Muscle layer of colon (tissue), 2 donors: Measurements from ENCODE around the gene RALGPS2.

Source experiments
- H3K27ac ChIP-seq: one replicate; pipeline ENCODE4 v1.7.0; 2013; ENCODE audit warnings: low read depth, mild to moderate bottlenecking, low read length, moderate library complexity
- H3K27me3 ChIP-seq, 2 donors: one replicate each; pipeline ENCODE4 v1.7.0; 2013; ENCODE audit warnings: low read length in 2 of 2, mild to moderate bottlenecking in 2 of 2; ENCODE audit not compliant: insufficient read depth in 2 of 2, control insufficient read depth in 1 of 2
- H3K36me3 ChIP-seq: one replicate; pipeline ENCODE4 v1.7.0; 2013; ENCODE audit warnings: mild to moderate bottlenecking, low read length; ENCODE audit not compliant: insufficient read depth
- H3K4me1 ChIP-seq: one replicate; pipeline ENCODE4 v1.7.0; 2013; ENCODE audit warnings: mild to moderate bottlenecking, low read length; ENCODE audit not compliant: insufficient read depth
- H3K4me3 ChIP-seq, 2 donors: one replicate each; pipeline ENCODE4 v1.7.0; 2013; ENCODE audit warnings: low read length in 2 of 2, low read depth in 1 of 2, mild to moderate bottlenecking in 1 of 2, moderate library complexity in 1 of 2
- H3K9ac ChIP-seq: one replicate; pipeline ENCODE4 v1.7.0; 2013; ENCODE audit warnings: low read length
- H3K9me3 ChIP-seq: one replicate; pipeline ENCODE4 v1.7.0; 2013; ENCODE audit warnings: mild to moderate bottlenecking, low read length
- donor health status: abdominal sarcoma.
- donor health status: Adenocarcinoma of cecum.

Gene RALGPS2

DNA sequence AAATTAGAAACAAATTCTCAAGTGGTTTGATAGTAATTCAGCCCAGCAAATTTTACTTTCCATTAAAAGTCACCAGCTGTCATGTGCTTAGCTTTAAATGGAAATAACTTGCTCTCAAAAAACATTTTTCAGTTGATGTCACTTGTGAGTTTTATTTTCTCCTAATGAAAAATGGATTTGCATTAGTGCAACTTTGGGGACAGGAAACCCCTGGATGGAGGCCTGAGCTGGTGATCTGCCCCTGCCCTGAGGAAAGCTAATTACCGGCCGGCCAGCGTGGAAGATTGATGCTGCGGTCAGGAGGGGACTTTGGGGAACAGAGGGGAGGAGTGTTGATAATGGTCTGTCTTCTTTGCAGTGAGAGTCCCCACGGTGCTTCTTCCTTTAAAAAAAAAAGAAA lies 212.7 kb downstream of the RALGPS2 start:
- H3K27me3 ChIP-seq, result no peaks in the 10 kb centered on the region
- no peaks in the 10 kb centered on the region for H3K36me3 ChIP-seq
- peaks cover 75% of the 10 kb centered on the region for H3K4me1 ChIP-seq
- peak overlapping the region; percentile 92 for H3K27ac ChIP-seq
- H3K9ac ChIP-seq, result no peak overlapping the region
- H3K4me3 ChIP-seq, result no peak overlapping the region
- no peaks in the 10 kb centered on the region for H3K9me3 ChIP-seq

DNA sequence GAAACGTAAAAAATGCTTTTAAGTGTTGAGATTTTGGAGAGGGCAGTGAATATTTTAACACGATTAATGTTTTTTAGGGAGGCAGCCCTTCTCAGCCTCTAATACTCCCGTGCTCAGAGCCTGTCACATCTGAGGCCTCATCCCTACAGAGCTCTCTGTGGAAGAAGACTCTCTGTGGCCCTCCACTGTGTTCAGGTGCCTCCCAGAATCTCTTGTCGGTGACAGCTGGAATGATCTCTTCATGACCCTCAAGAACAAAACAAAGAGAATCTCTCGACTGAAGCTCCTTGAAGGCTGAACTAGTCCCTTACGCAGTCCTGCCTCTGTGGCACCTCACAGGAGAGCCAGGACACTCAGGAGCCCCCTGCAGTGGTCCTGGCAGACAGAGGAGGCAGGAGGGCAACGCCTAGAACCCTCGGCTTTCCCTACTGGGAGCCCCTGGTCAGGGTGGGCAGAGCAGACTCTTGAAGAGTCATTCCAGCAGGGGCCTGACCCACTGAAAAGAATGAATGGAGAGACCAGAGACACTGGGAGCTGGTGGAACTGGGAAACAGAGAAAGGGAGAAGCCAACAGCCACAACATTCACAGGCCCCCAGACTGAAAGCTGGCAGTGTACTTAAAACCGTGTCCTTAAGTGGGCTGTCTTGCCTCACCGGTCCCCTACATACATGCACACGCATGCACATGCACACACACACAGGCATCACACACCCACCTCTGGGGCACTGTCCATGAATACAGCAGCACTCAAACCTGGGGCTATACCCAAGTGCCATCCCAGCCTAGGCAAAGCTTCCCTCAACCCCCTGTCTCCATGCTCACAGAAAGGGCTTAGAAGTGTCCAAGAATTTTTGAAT lies 213.3 kb downstream of the RALGPS2 start:
- Histone ChIP-seq H3K36me3 (no peaks in the 10 kb centered on the region), H3K27ac (peak overlapping the region; percentile 92), H3K9me3 (no peaks in the 10 kb centered on the region), H3K4me1 (peaks cover 68% of the 10 kb centered on the region), H3K9ac (peak overlapping the region; percentile 50), H3K27me3 (no peaks in the 10 kb centered on the region), H3K4me3 (peak overlapping the region in 1 of 2 donors; percentile 44)

- peak overlapping the region; percentile 92 for H3K27ac ChIP-seq
- no peaks in the 10 kb centered on the region for H3K9me3 ChIP-seq
- no peaks in the 10 kb centered on the region for H3K36me3 ChIP-seq
- H3K27me3 ChIP-seq, result no peaks in the 10 kb centered on the region
- H3K4me1 ChIP-seq, result peaks cover 62% of the 10 kb centered on the region
- H3K9ac ChIP-seq, result peak overlapping the region; percentile 50
- peak overlapping the region in 1 of 2 donors; percentile 44 for H3K4me3 ChIP-seq
Observed at GRCh38 chr1:178938959-178939317, 213.9 kb downstream of the RALGPS2 start.

DNA sequence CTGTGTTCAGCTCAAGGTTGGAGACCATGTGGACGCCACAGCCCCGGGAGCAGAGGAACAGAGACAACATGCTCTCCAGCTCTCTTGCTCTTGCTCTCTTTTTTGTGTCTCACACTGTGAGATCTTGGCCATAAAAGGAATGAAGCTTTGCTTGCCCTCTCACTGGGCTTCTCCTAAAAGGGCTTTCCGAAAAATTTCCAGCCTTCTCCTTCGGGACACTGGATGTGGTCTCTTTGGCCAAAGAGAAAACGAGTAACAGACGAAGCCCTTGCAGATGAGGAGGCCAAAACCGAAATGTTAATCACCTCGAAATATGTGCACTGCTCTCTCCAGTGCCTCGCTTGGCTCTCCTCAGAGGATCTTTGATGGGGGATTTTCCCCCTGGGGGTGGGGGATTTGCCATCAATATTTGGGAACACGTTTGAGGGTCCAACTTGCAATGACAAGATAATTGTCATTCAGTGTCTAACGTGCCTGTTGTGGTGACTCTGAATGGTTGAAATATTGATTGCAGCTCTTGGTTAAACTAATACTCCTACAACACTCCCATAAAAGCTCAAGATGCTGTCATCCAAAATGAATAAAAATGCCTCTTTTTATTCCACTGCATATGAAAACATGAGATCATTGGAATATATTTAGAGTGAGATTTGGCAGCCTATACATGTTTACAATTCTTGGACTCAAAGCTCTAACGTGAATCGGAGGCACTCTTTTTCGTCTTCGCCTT lies 214.5 kb downstream of the RALGPS2 start:
- H3K4me1 ChIP-seq, result peaks cover 56% of the 10 kb centered on the region
- peak overlapping the region; percentile 92 for H3K27ac ChIP-seq
- H3K36me3 ChIP-seq, result no peaks in the 10 kb centered on the region
- no peaks in the 10 kb centered on the region for H3K9me3 ChIP-seq
- no peaks in the 10 kb centered on the region for H3K27me3 ChIP-seq
- H3K9ac ChIP-seq, result peak overlapping the region; percentile 50
- peak overlapping the region in 1 of 2 donors; percentile 44 for H3K4me3 ChIP-seq

GRCh38 chr1:178940068-178940765 lies 215.2 kb downstream of the RALGPS2 start:
- Histone ChIP-seq H3K9me3 (no peaks in the 10 kb centered on the region), H3K27me3 (no peaks in the 10 kb centered on the region), H3K9ac (no peak overlapping the region), H3K36me3 (no peaks in the 10 kb centered on the region), H3K4me1 (peaks cover 49% of the 10 kb centered on the region), H3K4me3 (peak overlapping the region in 1 of 2 donors; percentile 12), H3K27ac (peak overlapping the region; percentile 92)

GRCh38 chr1:178941261-178941689 lies 216.2 kb downstream of the RALGPS2 start:
- Histone ChIP-seq H3K9ac (no peak overlapping the region), H3K27ac (no peak overlapping the region), H3K4me3 (no peak overlapping the region), H3K36me3 (no peaks in the 10 kb centered on the region), H3K27me3 (no peaks in the 10 kb centered on the region), H3K4me1 (peaks cover 43% of the 10 kb centered on the region), H3K9me3 (no peaks in the 10 kb centered on the region)

GRCh38 chr1:178941849-178942248 lies 216.8 kb downstream of the RALGPS2 start:
- H3K27ac ChIP-seq, result peak overlapping the region; percentile 4
- no peaks in the 10 kb centered on the region for H3K27me3 ChIP-seq
- H3K4me3 ChIP-seq, result no peak overlapping the region
- H3K9ac ChIP-seq, result no peak overlapping the region
- no peaks in the 10 kb centered on the region for H3K9me3 ChIP-seq
- H3K4me1 ChIP-seq, result peaks cover 38% of the 10 kb centered on the region
- no peaks in the 10 kb centered on the region for H3K36me3 ChIP-seq

- H3K9ac ChIP-seq, result no peak overlapping the region
- H3K4me1 ChIP-seq, result peaks cover 35% of the 10 kb centered on the region
- H3K27ac ChIP-seq, result peak overlapping the region; percentile 4
Observed at GRCh38 chr1:178942285-178943198, 217.5 kb downstream of the RALGPS2 start.

DNA sequence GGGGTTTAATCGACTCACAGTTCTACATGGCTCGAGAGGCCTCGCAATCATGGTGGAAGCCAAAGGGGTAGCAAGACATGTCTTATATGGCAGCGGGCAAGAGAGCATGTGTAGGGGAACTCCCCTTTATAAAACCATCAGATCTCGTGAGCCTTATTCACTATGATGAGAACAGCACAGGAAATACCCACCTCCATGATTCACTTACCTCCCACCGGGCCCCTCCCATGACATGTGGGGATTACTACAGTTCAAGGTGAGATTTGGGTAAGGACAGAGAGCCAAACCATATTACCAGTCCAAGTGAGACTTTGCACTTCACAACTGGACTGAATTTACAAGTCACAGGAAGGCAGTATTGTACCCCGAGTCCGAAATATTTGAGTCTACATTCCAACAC lies 219.7 kb downstream of the RALGPS2 start:
- H3K4me1 ChIP-seq, result peaks cover 13% of the 10 kb centered on the region
- H3K4me3 ChIP-seq, result no peak overlapping the region
- no peaks in the 10 kb centered on the region for H3K27me3 ChIP-seq
- no peaks in the 10 kb centered on the region for H3K36me3 ChIP-seq
- no peak overlapping the region for H3K9ac ChIP-seq
- no peak overlapping the region for H3K27ac ChIP-seq
- H3K9me3 ChIP-seq, result no peaks in the 10 kb centered on the region

More at GRCh38 chr1:178942285-178943198, 217.5 kb downstream of the RALGPS2 start:
- H3K36me3 ChIP-seq, result no peaks in the 10 kb centered on the region
- no peaks in the 10 kb centered on the region for H3K9me3 ChIP-seq
- H3K4me3 ChIP-seq, result no peak overlapping the region
- no peaks in the 10 kb centered on the region for H3K27me3 ChIP-seq

- H3K4me1 ChIP-seq, result peaks cover 11% of the 10 kb centered on the region
- no peaks in the 10 kb centered on the region for H3K27me3 ChIP-seq
- H3K9ac ChIP-seq, result peak overlapping the region; percentile 8
- no peaks in the 10 kb centered on the region for H3K9me3 ChIP-seq
- H3K4me3 ChIP-seq, result peak overlapping the region in 1 of 2 donors; percentile 45
- H3K36me3 ChIP-seq, result no peaks in the 10 kb centered on the region
- H3K27ac ChIP-seq, result no peak overlapping the region
Observed at GRCh38 chr1:178945763-178946266, 220.8 kb downstream of the RALGPS2 start.
